HepG2 (cell line): ENCODE measurements around the gene PRKCSH. TPM values are rescaled to one million over a fixed set of nuclear protein-coding genes. Genes with fewer than 3 reads are reported as not detected.

ENCODE experiments used
- ESRRA ChIP-seq: sonication (generic); formaldehyde crosslinking; IDR thresholded peaks from 2 replicates; pipeline ENCODE4 v1.5.1; 2020; ENCODE audit warnings: mild to moderate bottlenecking, low read depth, missing genetic modification reagents
- GABPB1 ChIP-seq: IDR thresholded peaks from 2 replicates; pipeline ENCODE4 v1.6.1; 2016; ENCODE audit warnings: mild to moderate bottlenecking, missing genetic modification reagents, moderate library complexity, missing compliant biosample characterization
- MIER3 ChIP-seq: IDR thresholded peaks from 2 replicates; pipeline ENCODE4 v1.6.1; 2016; ENCODE audit warnings: missing compliant biosample characterization, borderline replicate concordance
- MTF1 ChIP-seq: sonication (generic); formaldehyde crosslinking; IDR thresholded peaks from 2 replicates; pipeline ENCODE4 v1.5.0; 2020; ENCODE audit warnings: missing genetic modification reagents
- MXI1 ChIP-seq: IDR thresholded peaks from 3 replicates; pipeline ENCODE4 v1.6.1; 2012; ENCODE audit warnings: low read depth, low read length, inconsistent platforms, borderline replicate concordance
- PHF5A ChIP-seq: IDR thresholded peaks from one replicate; pipeline ENCODE4 v1.6.1; 2018; ENCODE audit warnings: low read depth, missing genetic modification reagents; ENCODE audit not compliant: unreplicated experiment
- THAP11 ChIP-seq: IDR thresholded peaks from 2 replicates; pipeline ENCODE4 v1.6.1; 2016; ENCODE audit warnings: missing biosample characterization, missing genetic modification reagents
- ZNF441 ChIP-seq: sonication (generic); formaldehyde crosslinking; IDR thresholded peaks from 2 replicates; pipeline ENCODE4 v1.7.0; 2021; ENCODE audit warnings: missing genetic modification reagents, borderline replicate concordance
- polyA plus RNA-seq, 8 experiments: library from polyadenylated mRNA; depleted of rRNA in 3 of 8; stranded (reverse) in 7 of 8; unstranded in 1 of 8; fragments of >200 nt; fragmentation: Illumina TruSeq in 4 of 8; extraction: Trizol in 4 of 8; gene quantifications; 2 replicates each; pipeline versions ENCODE4 v1.2.1 to v1.2.3, GENCODE V29; 2011 to 2016; ENCODE audit warnings: low read depth in 4 of 8, missing spikeins in 1 of 8, mixed read lengths in 1 of 8; ENCODE audit not compliant: insufficient read depth in 1 of 8
- total RNA-seq, 5 experiments: library from RNA; depleted of rRNA; stranded (reverse); fragments of >200 nt; fragmentation: Illumina TruSeq; extraction: Trizol; gene quantifications; 2 replicates each; pipeline ENCODE4 v1.2.3, GENCODE V29; 2016; ENCODE audit warnings: low read depth in 1 of 5
- TF ChIP-seq, protein P1 (sequence below): sonication (generic); formaldehyde crosslinking; IDR thresholded peaks from 2 replicates; pipeline ENCODE4 v1.5.0; 2020; ENCODE audit warnings: mild to moderate bottlenecking, missing genetic modification reagents, borderline replicate concordance
- TF ChIP-seq, protein P2 (sequence below): IDR thresholded peaks from 2 replicates; pipeline ENCODE4 v1.6.1; 2016; ENCODE audit warnings: mild to moderate bottlenecking, missing biosample characterization, missing genetic modification reagents
- TF ChIP-seq, protein P3 (sequence below), 2 experiments: IDR thresholded peaks; 2 replicates each; pipeline ENCODE4 v1.6.1; 2011 to 2012; ENCODE audit warnings: low read length in 2 of 2, borderline replicate concordance in 1 of 2, low read depth in 1 of 2, mild to moderate bottlenecking in 1 of 2, moderate library complexity in 1 of 2
- TF ChIP-seq, protein P4 (sequence below): sonication (generic); formaldehyde crosslinking; conservative IDR thresholded peaks from 2 replicates; pipeline ENCODE4 v1.4.0; 2020; ENCODE audit warnings: missing genetic modification reagents
- TF ChIP-seq, protein P5 (sequence below): sonication (generic); formaldehyde crosslinking; IDR thresholded peaks from 2 replicates; pipeline ENCODE4 v1.5.1; 2020; ENCODE audit warnings: mild to moderate bottlenecking, missing genetic modification reagents, moderate library complexity

PRKCSH gene
- total and polyA plus RNA-seq, 2 of the 13 experiments (the other 11 are each of a cell fraction or from before 2014, with no cell fraction given): 85.1 to 125 TPM

DNA sequence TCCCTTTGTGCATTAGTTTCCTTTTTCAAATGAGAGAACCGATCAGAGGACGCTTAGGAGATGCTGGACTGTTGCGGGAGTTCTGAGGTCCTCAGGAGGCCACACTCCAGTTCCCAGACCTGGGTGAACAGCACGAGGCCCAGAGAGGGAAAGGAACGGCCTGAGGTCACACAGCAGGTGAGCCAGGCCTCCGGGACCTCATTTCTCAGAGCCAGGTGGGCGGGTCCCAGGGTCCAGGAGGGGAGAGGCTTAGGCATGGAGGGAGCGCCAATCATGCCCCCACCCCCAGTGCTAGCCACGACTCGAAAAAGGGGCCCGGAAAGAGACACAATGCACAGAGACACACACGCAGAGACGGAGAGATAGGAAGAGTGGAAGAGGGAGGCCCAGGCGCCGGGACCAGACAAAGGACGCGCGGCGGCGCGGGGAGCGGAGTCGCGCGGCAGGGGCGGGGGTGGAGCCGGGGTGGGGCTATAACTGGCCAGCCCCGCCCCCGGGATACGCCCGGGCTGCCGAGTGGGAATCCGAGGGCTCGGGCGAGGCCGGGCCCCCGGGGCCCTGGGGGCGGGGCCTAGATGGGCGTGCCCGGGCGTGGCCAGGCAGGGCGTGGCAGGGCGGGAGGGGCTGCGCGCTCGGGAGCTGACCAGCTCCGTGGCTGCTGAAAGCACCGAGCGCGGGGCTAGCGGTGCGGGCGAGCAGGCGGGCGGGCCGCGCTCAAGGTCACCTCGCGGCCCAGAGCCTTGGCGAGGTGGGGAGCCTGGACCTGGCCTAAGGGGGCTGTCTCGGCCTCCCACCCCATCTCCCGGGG, 43.9 kb downstream of the PRKCSH start (continued):
- TF ChIP-seq MTF1 (no peak), MIER3 (no peak), PHF5A (CRISPR knock-in tag) (no peak), THAP11 (peak; percentile 43; the same call in 1 of the 2 replicates), MXI1 (peak; percentile 75; the same call in 1 of the 3 replicates), GABPB1 (peak; percentile 38; the same call in 1 of the 2 replicates), ESRRA (CRISPR knock-in tag) (no peak), ZNF441 (no peak)
- TF ChIP-seq, protein P1, sequence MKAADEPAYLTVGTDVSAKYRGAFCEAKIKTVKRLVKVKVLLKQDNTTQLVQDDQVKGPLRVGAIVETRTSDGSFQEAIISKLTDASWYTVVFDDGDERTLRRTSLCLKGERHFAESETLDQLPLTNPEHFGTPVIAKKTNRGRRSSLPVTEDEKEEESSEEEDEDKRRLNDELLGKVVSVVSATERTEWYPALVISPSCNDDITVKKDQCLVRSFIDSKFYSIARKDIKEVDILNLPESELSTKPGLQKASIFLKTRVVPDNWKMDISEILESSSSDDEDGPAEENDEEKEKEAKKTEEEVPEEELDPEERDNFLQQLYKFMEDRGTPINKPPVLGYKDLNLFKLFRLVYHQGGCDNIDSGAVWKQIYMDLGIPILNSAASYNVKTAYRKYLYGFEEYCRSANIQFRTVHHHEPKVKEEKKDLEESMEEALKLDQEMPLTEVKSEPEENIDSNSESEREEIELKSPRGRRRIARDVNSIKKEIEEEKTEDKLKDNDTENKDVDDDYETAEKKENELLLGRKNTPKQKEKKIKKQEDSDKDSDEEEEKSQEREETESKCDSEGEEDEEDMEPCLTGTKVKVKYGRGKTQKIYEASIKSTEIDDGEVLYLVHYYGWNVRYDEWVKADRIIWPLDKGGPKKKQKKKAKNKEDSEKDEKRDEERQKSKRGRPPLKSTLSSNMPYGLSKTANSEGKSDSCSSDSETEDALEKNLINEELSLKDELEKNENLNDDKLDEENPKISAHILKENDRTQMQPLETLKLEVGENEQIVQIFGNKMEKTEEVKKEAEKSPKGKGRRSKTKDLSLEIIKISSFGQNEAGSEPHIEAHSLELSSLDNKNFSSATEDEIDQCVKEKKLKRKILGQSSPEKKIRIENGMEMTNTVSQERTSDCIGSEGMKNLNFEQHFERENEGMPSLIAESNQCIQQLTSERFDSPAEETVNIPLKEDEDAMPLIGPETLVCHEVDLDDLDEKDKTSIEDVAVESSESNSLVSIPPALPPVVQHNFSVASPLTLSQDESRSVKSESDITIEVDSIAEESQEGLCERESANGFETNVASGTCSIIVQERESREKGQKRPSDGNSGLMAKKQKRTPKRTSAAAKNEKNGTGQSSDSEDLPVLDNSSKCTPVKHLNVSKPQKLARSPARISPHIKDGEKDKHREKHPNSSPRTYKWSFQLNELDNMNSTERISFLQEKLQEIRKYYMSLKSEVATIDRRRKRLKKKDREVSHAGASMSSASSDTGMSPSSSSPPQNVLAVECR (CRISPR knock-in tag): peak; percentile 61; the same call in 1 of the 2 replicates
- TF ChIP-seq, protein P2, sequence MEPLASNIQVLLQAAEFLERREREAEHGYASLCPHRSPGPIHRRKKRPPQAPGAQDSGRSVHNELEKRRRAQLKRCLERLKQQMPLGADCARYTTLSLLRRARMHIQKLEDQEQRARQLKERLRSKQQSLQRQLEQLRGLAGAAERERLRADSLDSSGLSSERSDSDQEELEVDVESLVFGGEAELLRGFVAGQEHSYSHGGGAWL (CRISPR knock-in tag): 0 out of 2 replicates have a peak, but pooled peaks have one; percentile 51
- TF ChIP-seq, protein P3, sequence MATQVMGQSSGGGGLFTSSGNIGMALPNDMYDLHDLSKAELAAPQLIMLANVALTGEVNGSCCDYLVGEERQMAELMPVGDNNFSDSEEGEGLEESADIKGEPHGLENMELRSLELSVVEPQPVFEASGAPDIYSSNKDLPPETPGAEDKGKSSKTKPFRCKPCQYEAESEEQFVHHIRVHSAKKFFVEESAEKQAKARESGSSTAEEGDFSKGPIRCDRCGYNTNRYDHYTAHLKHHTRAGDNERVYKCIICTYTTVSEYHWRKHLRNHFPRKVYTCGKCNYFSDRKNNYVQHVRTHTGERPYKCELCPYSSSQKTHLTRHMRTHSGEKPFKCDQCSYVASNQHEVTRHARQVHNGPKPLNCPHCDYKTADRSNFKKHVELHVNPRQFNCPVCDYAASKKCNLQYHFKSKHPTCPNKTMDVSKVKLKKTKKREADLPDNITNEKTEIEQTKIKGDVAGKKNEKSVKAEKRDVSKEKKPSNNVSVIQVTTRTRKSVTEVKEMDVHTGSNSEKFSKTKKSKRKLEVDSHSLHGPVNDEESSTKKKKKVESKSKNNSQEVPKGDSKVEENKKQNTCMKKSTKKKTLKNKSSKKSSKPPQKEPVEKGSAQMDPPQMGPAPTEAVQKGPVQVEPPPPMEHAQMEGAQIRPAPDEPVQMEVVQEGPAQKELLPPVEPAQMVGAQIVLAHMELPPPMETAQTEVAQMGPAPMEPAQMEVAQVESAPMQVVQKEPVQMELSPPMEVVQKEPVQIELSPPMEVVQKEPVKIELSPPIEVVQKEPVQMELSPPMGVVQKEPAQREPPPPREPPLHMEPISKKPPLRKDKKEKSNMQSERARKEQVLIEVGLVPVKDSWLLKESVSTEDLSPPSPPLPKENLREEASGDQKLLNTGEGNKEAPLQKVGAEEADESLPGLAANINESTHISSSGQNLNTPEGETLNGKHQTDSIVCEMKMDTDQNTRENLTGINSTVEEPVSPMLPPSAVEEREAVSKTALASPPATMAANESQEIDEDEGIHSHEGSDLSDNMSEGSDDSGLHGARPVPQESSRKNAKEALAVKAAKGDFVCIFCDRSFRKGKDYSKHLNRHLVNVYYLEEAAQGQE (IDR thresholded peaks at IDR 0.05; ENCODE audit: borderline replicate concordance in 1 of 2, low read depth in 1 of 2, low read length in 2 of 2): peak; percentile 87 to 94
- TF ChIP-seq, protein P4, sequence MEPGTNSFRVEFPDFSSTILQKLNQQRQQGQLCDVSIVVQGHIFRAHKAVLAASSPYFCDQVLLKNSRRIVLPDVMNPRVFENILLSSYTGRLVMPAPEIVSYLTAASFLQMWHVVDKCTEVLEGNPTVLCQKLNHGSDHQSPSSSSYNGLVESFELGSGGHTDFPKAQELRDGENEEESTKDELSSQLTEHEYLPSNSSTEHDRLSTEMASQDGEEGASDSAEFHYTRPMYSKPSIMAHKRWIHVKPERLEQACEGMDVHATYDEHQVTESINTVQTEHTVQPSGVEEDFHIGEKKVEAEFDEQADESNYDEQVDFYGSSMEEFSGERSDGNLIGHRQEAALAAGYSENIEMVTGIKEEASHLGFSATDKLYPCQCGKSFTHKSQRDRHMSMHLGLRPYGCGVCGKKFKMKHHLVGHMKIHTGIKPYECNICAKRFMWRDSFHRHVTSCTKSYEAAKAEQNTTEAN (CRISPR knock-in tag): 0 out of 2 replicates have a peak, but pooled peaks have one; percentile 55
- TF ChIP-seq, protein P5, sequence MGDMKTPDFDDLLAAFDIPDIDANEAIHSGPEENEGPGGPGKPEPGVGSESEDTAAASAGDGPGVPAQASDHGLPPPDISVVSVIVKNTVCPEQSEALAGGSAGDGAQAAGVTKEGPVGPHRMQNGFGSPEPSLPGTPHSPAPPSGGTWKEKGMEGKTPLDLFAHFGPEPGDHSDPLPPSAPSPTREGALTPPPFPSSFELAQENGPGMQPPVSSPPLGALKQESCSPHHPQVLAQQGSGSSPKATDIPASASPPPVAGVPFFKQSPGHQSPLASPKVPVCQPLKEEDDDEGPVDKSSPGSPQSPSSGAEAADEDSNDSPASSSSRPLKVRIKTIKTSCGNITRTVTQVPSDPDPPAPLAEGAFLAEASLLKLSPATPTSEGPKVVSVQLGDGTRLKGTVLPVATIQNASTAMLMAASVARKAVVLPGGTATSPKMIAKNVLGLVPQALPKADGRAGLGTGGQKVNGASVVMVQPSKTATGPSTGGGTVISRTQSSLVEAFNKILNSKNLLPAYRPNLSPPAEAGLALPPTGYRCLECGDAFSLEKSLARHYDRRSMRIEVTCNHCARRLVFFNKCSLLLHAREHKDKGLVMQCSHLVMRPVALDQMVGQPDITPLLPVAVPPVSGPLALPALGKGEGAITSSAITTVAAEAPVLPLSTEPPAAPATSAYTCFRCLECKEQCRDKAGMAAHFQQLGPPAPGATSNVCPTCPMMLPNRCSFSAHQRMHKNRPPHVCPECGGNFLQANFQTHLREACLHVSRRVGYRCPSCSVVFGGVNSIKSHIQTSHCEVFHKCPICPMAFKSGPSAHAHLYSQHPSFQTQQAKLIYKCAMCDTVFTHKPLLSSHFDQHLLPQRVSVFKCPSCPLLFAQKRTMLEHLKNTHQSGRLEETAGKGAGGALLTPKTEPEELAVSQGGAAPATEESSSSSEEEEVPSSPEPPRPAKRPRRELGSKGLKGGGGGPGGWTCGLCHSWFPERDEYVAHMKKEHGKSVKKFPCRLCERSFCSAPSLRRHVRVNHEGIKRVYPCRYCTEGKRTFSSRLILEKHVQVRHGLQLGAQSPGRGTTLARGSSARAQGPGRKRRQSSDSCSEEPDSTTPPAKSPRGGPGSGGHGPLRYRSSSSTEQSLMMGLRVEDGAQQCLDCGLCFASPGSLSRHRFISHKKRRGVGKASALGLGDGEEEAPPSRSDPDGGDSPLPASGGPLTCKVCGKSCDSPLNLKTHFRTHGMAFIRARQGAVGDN (CRISPR knock-in tag): peak; percentile 44
